Activated naive CD4-positive, alpha-beta T cell (primary cell): Measurements from ENCODE around the gene SDR42E2.
"Not testable (repeated sequence)": the region's sequence is repeated elsewhere in the genome, so short reads cannot be mapped to it uniquely, and the experiment has no call there.

ENCODE experiments used
- DNase-seq, 4 experiments: peaks; one replicate each; lab custom pipeline; 2025; lab: John Stamatoyannopoulos, UW

Gene SDR42E2

GRCh38 chr16:22162656-22163009 is 327 bp downstream of the SDR42E2 start:
- DNase-seq = no peak

DNA sequence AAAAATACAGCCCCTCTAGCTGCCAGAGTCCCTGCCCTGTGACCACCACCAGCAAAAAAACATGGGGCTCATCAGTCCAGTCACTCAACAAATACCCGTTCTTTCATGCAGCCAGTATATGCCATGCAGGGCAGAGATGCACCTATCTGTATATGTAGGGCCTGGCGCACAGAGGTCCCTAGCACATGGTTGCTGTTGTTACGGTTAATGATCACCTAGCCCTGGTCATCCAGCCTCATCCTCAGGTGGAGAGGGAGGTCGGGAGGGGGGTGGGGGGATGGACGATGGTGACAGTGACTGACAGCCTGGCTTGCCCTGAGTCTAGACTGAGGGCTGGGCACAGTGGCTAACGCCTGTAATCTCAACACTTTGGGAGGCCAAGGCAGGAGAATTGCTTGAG is 1.5 kb downstream of the SDR42E2 start:
- DNase-seq = no peak

GRCh38 chr16:22164482-22164881 is 2.2 kb downstream of the SDR42E2 start:
- DNase-seq = no peak

DNA sequence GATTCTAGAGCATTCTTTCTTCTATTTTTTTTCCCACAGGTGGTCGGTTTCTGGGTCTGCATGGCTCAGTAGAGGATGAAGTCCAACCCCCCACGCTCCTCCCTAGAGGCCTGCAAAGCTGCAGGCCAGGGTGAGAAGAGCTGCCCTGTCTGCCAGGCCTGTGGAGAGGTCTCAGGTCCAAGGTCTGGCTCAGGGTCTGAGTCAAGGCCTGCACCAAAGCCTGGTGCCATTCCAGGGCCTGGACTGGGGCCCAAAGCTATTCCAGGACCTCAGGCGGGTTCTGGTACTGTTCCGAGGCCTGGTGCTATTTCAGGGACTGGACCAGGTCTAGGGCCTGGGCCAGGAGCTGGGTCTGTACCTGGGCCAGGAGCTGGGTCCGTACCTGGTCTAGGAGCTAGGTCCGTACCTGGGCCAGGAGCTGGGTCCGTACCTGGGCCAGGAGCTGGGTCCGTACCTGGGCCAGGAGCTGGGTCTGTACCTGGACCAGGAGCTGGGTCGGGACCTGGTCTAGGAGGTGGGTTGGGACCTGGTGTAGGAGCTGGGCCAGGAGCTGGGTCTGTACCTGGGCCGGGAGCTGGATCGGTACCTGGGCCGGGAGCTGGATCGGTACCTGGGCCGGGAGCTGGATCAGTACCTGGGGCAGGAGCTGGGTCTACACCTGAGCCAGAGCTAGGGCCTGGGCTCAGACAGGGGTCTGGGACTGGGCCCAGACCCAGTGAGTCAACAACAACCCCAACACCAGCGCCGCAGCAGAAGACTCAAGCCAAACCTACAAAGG is 3.4 kb downstream of the SDR42E2 start:
- DNase-seq = no peak

DNA sequence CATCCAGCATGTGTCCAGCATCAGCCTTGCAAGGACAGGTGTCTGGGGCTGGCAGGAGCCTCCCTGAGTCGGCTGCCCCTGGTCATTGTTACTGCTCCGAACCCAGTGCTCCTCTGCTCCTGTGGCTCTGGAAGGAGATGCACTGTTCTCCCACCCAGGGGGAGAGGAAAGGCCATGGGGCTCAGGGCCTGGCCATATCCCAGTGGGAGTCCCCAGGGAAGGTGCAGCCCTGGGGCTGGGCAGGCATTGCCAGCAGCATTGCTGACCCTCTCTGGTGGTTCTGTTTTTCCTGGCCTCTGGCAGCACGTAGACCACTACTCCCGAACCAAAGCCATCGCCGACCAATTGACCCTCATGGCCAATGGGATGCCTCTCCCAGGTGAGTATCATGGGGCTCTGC is 9.6 kb downstream of the SDR42E2 start:
- no peak for DNase-seq

DNA sequence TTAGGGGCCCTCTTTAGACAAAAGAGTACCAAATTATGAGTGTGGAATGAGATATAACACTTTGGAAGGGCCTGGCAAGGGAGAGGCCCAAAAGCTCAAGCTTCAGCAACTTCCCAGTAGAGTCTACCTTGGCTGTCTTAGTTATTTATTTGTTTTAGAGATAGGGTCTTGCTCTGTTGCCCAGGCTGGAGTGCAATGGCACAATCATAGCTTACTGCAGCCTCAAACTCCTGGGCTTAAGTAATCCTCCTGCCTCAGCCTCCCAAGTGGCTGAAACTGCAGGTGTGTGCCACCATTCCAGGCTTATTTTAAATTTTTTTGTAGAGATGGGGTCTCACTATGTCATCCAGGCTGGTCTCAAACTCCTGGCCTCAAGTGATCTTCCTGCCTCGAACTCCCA is 10.3 kb downstream of the SDR42E2 start:
- not testable (repeated sequence) for DNase-seq

- DNase-seq = no peak
Measured at GRCh38 chr16:22174642-22175041, 12.3 kb downstream of the SDR42E2 start.

GRCh38 chr16:22177968-22178930 is 15.9 kb downstream of the SDR42E2 start:
- DNase-seq = no peak

- DNase-seq = no peak
Measured at GRCh38 chr16:22181426-22181825, 19.1 kb downstream of the SDR42E2 start.

- no peak for DNase-seq
Measured at GRCh38 chr16:22181843-22182242, 19.5 kb downstream of the SDR42E2 start.

DNA sequence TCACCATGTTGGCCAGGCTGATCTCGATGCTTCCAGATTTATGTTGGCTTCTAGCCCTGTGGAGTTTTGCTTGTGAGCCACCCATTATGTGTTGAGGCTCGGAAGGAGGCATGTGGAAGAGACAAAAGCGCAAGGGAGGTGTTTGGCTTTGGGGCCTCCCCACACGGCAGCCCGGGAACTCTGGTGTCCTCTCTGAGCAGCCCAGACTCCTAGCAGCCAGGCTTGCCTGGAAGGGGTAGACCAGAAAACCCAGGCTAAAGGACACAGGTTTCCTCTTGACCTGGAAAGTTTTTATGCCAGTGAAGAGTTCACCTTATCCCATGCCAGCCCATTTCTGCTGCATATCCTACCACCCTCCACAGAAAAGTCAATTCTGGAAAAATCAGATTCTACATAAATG is 21.0 kb downstream of the SDR42E2 start:
- no peak for DNase-seq

DNA sequence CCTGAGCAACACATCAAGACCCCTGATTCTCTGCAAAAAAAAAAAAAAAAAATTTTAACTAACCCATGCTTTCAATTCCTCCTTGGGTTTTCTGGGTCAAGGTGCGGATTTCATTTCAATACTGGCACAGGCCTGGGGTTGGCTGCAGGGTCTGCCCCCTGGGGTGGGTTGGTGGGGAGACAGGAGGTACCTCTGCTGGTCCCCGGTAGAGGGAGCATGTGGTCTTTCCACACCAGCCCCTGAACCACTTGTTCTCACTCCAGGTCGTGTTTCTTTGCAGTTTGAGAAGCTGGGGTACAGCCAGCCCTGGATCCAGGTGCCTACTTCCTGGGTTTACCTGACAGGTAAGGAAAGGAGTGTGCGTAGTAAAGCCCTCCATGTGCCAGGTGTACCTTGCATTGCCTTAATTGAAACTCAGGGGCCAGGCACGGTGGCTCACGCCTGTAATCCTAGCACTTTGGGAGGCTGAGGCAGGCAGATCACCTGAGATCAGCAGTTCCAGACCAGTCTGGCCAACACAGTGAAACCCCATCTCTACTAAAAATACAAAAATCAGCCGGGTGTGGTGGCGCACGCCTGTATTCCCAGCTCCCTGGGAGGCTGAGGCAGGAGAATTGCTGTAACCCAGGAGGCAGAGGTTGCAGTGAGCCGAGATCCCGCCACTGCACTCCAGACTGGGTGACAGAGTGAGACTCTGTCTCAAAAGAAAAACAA is 21.8 kb downstream of the SDR42E2 start:
- DNase-seq = no peak

- no peak for DNase-seq
Measured at GRCh38 chr16:22184615-22184968, 22.3 kb downstream of the SDR42E2 start.

DNA sequence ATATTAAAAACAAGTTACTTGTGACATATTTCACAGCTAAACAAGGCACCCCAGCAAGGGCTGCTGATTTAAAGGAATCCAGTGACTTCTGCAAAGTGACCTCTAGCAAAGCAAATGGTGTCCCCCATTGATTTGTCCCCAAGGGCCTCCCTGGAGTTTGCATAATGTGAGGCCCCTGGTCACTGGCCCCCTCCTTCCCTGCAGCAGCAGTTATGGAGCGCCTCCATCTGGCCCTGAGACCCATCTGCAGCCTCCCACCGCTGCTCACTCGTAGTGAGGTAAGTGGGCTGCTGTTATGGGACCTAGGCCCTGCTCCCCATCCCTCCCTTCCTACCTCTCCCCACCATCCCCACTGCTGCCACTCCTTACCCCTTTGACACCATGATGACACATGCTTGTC is 24.2 kb downstream of the SDR42E2 start:
- DNase-seq = no peak

- DNase-seq = no peak
Measured at GRCh38 chr16:22188267-22188594, 25.9 kb downstream of the SDR42E2 start.

DNA sequence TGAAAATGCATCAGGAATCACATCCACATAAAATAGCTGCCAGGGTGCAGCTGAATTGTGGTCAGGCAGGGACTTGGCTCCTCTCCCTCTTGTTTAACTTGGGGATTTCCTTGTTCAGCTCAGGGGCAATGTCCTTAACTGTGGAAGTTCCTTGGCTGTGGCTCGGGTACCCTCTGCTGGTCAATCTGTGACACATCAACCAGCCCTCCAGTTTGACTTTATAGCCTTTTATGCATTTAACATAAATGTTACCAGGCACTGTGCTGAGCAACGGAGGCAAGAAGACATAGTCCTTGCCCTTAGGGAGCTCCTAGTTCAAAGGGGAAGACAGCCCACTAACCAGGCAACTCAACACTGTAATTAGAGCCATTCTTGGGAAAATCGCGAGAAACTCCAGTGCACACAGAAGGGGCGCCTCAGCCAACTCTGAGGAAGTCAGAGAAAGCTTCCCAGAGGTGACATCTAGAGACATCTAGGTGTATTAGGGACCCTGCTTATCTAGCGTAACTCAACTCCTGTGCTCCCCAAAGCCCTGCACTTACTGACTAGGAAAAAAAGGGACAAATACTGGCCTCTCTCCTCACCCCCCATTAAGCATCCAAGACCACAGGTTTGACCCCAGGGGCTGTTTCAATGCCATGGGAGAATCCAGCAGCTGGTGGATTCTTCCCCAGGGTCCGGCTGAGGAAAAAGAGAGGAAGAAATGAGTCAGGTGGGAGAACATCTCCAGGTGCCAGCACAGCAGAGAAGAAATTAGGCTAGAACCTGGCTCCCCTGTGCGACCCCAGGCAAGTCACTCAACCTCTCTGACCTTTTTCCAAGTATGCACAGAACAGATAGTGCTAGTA is 26.5 kb downstream of the SDR42E2 start:
- peak in 2 of 4 experiments; percentile 24 to 33 for DNase-seq

DNA sequence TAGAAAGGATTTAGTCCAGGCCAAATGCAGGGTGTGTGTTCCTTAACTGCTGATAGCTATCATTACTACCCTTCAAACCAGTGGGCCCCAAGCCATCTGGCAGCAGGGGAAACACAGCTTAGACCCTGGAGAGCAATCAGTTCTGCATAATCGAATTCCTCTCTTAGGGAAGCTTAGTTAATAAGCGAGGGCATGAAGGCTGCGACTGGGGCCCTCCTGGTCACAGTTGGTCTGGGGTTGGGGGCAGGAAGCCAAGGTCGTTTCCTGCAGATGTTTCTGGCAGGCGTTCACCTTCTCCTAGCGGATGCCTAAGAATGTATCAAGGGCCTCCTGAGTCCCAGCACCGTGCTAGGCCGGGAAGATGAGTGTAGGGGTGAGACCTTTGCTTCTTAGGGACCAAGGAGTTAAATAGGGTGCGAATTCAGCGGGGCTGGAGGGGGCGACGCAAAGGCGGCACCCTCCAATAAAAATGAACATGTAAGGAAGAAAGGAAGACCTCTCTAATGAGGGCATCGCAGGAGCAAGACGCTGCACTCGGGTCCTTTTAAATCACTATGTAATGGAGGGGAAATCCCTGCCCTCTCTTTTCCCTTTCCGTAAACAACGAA is 27.3 kb downstream of the SDR42E2 start:
- peak in 2 of 4 experiments; percentile 43 to 56 for DNase-seq

DNA sequence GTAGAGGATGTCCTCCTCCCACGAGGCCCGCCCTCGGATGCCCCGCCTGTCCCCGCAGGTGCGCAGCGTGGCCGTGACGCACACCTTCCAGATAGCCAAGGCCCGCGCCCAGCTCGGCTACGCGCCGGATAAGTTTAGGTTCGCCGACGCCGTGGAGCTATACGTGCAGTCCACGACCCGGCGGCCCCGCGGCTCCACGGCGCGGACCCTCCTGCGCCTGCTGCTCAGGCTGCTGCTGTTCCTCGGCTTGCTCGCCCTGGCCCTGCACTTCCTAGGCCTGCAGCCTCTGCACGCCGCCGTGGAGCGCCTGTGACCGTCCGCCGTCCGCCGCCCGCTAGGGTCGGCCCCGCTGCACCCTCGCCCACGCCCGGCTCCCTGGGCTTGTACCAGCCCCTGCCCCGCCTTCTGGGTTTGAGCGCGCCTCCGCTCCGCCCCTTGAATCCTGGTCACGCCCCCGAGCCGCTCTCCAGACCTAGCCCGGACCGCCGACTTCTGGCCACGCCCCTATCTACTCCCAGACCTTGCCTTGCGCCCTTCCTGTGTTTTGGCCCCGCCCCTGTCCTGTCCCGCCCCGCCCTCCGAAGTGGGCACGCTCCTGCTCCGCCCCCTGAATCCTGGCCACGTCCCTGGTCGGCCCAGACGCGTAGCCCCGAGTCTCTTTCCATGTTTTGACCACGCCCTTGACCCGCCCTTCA is 27.9 kb downstream of the SDR42E2 start:
- peak; percentile 80 to 98 (median 94) for DNase-seq

- DNase-seq = peak; percentile 98 to 99 (median 99)
Measured at GRCh38 chr16:22190776-22191531, 28.6 kb downstream of the SDR42E2 start.
